OCI-M1 (cell line): ENCODE results near the gene ANXA5.
"Not testable (repeated sequence)": the region's sequence is repeated elsewhere in the genome, so short reads cannot be mapped to it uniquely, and the experiment has no call there.

ENCODE experiments used
- DNase-seq: peaks from one replicate; lab custom pipeline; 2025; lab: John Stamatoyannopoulos, UW

The ANXA5 gene

GRCh38 chr4:121677524-121677923 lies 19.3 kb downstream of the ANXA5 start:
- DNase-seq = no peak

- DNase-seq = no peak
These were observed 20.3 kb downstream of the ANXA5 start for GRCh38 chr4:121676345-121677075.

- no peak for DNase-seq
These were observed 21.1 kb downstream of the ANXA5 start for GRCh38 chr4:121675715-121676114.

- DNase-seq = no peak
These were observed 22.1 kb downstream of the ANXA5 start for GRCh38 chr4:121674696-121675095.

GRCh38 chr4:121674191-121674590 lies 22.6 kb downstream of the ANXA5 start:
- no peak for DNase-seq

GRCh38 chr4:121669163-121669550 lies 27.6 kb downstream of the ANXA5 start:
- DNase-seq = no peak

GRCh38 chr4:121668368-121669162 lies 28.2 kb downstream of the ANXA5 start:
- no peak for DNase-seq

- no peak for DNase-seq
These were observed 30.6 kb downstream of the ANXA5 start for GRCh38 chr4:121666091-121666679.

GRCh38 chr4:121665371-121665770 lies 31.4 kb downstream of the ANXA5 start:
- no peak for DNase-seq

GRCh38 chr4:121662225-121662624 lies 34.6 kb downstream of the ANXA5 start:
- no peak for DNase-seq

- not testable (repeated sequence) for DNase-seq
These were observed 36.4 kb downstream of the ANXA5 start for GRCh38 chr4:121660175-121660933.

GRCh38 chr4:121658125-121658524 lies 38.7 kb downstream of the ANXA5 start:
- no peak for DNase-seq

- DNase-seq = peak; percentile 66
These were observed 40.5 kb downstream of the ANXA5 start for GRCh38 chr4:121656269-121656641.

- DNase-seq = no peak
These were observed 41.2 kb downstream of the ANXA5 start for GRCh38 chr4:121655320-121656268.

- DNase-seq = no peak
These were observed 42.0 kb downstream of the ANXA5 start for GRCh38 chr4:121654738-121655137.

GRCh38 chr4:121653986-121654385 lies 42.8 kb downstream of the ANXA5 start:
- no peak for DNase-seq

GRCh38 chr4:121653214-121653613 lies 43.6 kb downstream of the ANXA5 start:
- no peak for DNase-seq

GRCh38 chr4:121651597-121651996 lies 45.2 kb downstream of the ANXA5 start:
- no peak for DNase-seq

- no peak for DNase-seq
These were observed 46.0 kb downstream of the ANXA5 start for GRCh38 chr4:121650741-121651140.

- no peak for DNase-seq
These were observed 48.3 kb downstream of the ANXA5 start for GRCh38 chr4:121648516-121648915.
